Adipocyte (in vitro differentiated cells): ENCODE results near the gene OXCT2.

Source experiments
- DNase-seq: peaks from one replicate; pipeline ENCODE4 v3.0.0-alpha.2; 2015; ENCODE audit warnings: low read depth
- H3K27me3 ChIP-seq: replicated peaks from 2 replicates; pipeline ENCODE4 v1.7.0; 2013; ENCODE audit warnings: mild to moderate bottlenecking, low read length, moderate library complexity; ENCODE audit not compliant: control insufficient read depth, insufficient read depth
- H3K36me3 ChIP-seq: 2 replicates; pipeline ENCODE4 v1.7.0; 2013; ENCODE audit warnings: low read length, mild to moderate bottlenecking, moderate library complexity; ENCODE audit not compliant: control insufficient read depth, insufficient read depth, severe bottlenecking
- H3K4me1 ChIP-seq: 2 replicates; pipeline ENCODE4 v1.7.0; 2013; ENCODE audit warnings: mild to moderate bottlenecking, low read length, moderate library complexity; ENCODE audit not compliant: control insufficient read depth, insufficient read depth
- H3K4me3 ChIP-seq: 2 replicates; pipeline ENCODE4 v1.7.0; 2013; ENCODE audit warnings: mild to moderate bottlenecking, low read length, moderate library complexity
- H3K9ac ChIP-seq: 2 replicates; pipeline ENCODE4 v1.7.0; 2013; ENCODE audit warnings: mild to moderate bottlenecking, low read length, moderate library complexity
- H3K9me3 ChIP-seq: 2 replicates; pipeline ENCODE4 v1.7.0; 2013; ENCODE audit warnings: mild to moderate bottlenecking, low read length, moderate library complexity; ENCODE audit not compliant: control insufficient read depth

The OXCT2 gene

GRCh38 chr1:39726600-39726999 is 44.5 kb downstream of the OXCT2 start:
- H3K36me3 ChIP-seq = no peaks in the 10 kb centered on the region

GRCh38 chr1:39722495-39722894 is 48.7 kb downstream of the OXCT2 start:
- Histone ChIP-seq H3K9ac (no peak overlapping the region), H3K27me3 (peaks cover 70% of the 10 kb centered on the region), H3K9me3 (no peaks in the 10 kb centered on the region), H3K36me3 (no peaks in the 10 kb centered on the region), H3K4me1 (no peaks in the 10 kb centered on the region), H3K4me3 (no peak overlapping the region)
- DNase-seq = no peak

More at GRCh38 chr1:39726600-39726999, 44.5 kb downstream of the OXCT2 start:
- DNase-seq = no peak
- no peak overlapping the region for H3K4me3 ChIP-seq
- H3K9ac ChIP-seq = no peak overlapping the region
- H3K27me3 ChIP-seq = peaks cover 60% of the 10 kb centered on the region
- peaks cover 12% of the 10 kb centered on the region for H3K4me1 ChIP-seq
- H3K9me3 ChIP-seq = no peaks in the 10 kb centered on the region

GRCh38 chr1:39721664-39722063 is 49.5 kb downstream of the OXCT2 start:
- H3K36me3 ChIP-seq = no peaks in the 10 kb centered on the region
- H3K4me3 ChIP-seq = no peak overlapping the region
- no peak for DNase-seq

GRCh38 chr1:39720094-39720999 is 50.8 kb downstream of the OXCT2 start:
- peak; percentile 89 for DNase-seq
- H3K36me3 ChIP-seq = no peaks in the 10 kb centered on the region

More at GRCh38 chr1:39721664-39722063, 49.5 kb downstream of the OXCT2 start:
- Histone ChIP-seq H3K9ac (no peak overlapping the region), H3K9me3 (no peaks in the 10 kb centered on the region), H3K27me3 (peaks cover 71% of the 10 kb centered on the region), H3K4me1 (no peaks in the 10 kb centered on the region)

More at GRCh38 chr1:39720094-39720999, 50.8 kb downstream of the OXCT2 start:
- H3K9me3 ChIP-seq = no peaks in the 10 kb centered on the region
- peaks cover 69% of the 10 kb centered on the region for H3K27me3 ChIP-seq
- H3K9ac ChIP-seq = no peak overlapping the region
- no peaks in the 10 kb centered on the region for H3K4me1 ChIP-seq
- H3K4me3 ChIP-seq = no peak overlapping the region
